Endodermal cell (in vitro differentiated cells): ENCODE measurements around the gene PRPSAP2. TPM values are rescaled to one million over a fixed set of nuclear protein-coding genes. Genes with fewer than 3 reads are reported as not detected.

ENCODE experiments used
- DNase-seq: peaks from one replicate; pipeline ENCODE4 v3.0.0-alpha.2; 2017
- H3K27ac ChIP-seq: 2 replicates; pipeline ENCODE4 v1.5.1; 2013; ENCODE audit warnings: mild to moderate bottlenecking, low read depth, low read length, moderate library complexity
- H3K27me3 ChIP-seq: 2 replicates; pipeline ENCODE4 v1.6.1; 2013; ENCODE audit warnings: mild to moderate bottlenecking, low read length, moderate library complexity; ENCODE audit not compliant: insufficient read depth, control insufficient read depth, poor library complexity, severe bottlenecking
- H3K36me3 ChIP-seq: 2 replicates; pipeline ENCODE4 v1.7.0; 2013; ENCODE audit warnings: mild to moderate bottlenecking, low read length, moderate library complexity; ENCODE audit not compliant: control insufficient read depth, insufficient read depth
- H3K4me1 ChIP-seq: one replicate; pipeline ENCODE4 v1.7.0; 2013; ENCODE audit warnings: low read length; ENCODE audit not compliant: control insufficient read depth, insufficient read depth
- H3K4me3 ChIP-seq: 2 replicates; pipeline ENCODE4 v1.5.1; 2013; ENCODE audit warnings: mild to moderate bottlenecking, low read length, moderate library complexity
- H3K9ac ChIP-seq: 2 replicates; pipeline ENCODE4 v1.6.1; 2013; ENCODE audit warnings: mild to moderate bottlenecking, low read length, moderate library complexity; ENCODE audit not compliant: poor library complexity, severe bottlenecking; ENCODE audit errors: extremely low read depth
- H3K9me3 ChIP-seq: 2 replicates; pipeline ENCODE4 v1.6.1; 2013; ENCODE audit warnings: mild to moderate bottlenecking, low read length, moderate library complexity; ENCODE audit not compliant: control insufficient read depth
- H3K27ac Mint-ChIP-seq: 2 replicates; pipeline ENCODE4 v1.8.0; 2020; ENCODE audit warnings: mixed read lengths
- H3K27me3 Mint-ChIP-seq: 2 replicates; pipeline ENCODE4 v1.8.0; 2021; ENCODE audit warnings: mild to moderate bottlenecking, mixed read lengths; ENCODE audit not compliant: insufficient read depth
- H3K36me3 Mint-ChIP-seq: 2 replicates; pipeline ENCODE4 v1.8.0; 2020; ENCODE audit warnings: low read depth, mixed read lengths
- H3K4me1 Mint-ChIP-seq: 2 replicates; pipeline ENCODE4 v1.8.0; 2020; ENCODE audit warnings: mixed read lengths
- H3K4me3 Mint-ChIP-seq: 2 replicates; pipeline ENCODE4 v1.8.0; 2020; ENCODE audit warnings: mild to moderate bottlenecking, moderate library complexity, mixed read lengths
- H3K9me3 Mint-ChIP-seq: 2 replicates; pipeline ENCODE4 v1.8.0; 2020; ENCODE audit warnings: mild to moderate bottlenecking, mixed read lengths
- CTCF ChIP-seq: fragments of 200-600 bp; sonication (generic); conservative IDR thresholded peaks from 2 replicates; pipeline ENCODE4 v1.5.0; 2021; ENCODE audit warnings: antibody characterized with exemption, mild to moderate bottlenecking
- WGBS, 2 experiments: methylation state at CpG; one replicate each; pipeline versions ENCODE4 v1.1.5 to v1.1.7; 2013; ENCODE audit warnings: missing lambda C conversion rate in 2 of 2, mixed read lengths in 1 of 2; ENCODE audit not compliant: insufficient coverage in 1 of 2, insufficient read length in 1 of 2; 5-methylcytosine and 5-hydroxymethylcytosine counted together
- total RNA-seq, 2 donors: library from RNA; stranded (reverse); fragmentation: NEBNext Ultra II Directional in 1 of 2; extraction: Animal tissue kit (Norgen Biotek cat#: 25700) in 1 of 2; gene quantifications; 2 replicates in 1 of 2; 3 replicates in 1 of 2; pipeline ENCODE4 v1.2.1, GENCODE V29; 2021

The PRPSAP2 gene
- total RNA-seq, 2 donors from 2014 or later, result 51.3 to 57.6 TPM

GRCh38 chr17:18947866-18948265 is 89.9 kb downstream of the PRPSAP2 start:
- Mint-ChIP-seq H3K27ac (no peak overlapping the region), H3K9me3 (no peaks in the 10 kb centered on the region), H3K4me1 (peaks cover 9% of the 10 kb centered on the region), H3K36me3 (no peaks in the 10 kb centered on the region), H3K27me3 (no peaks in the 10 kb centered on the region), H3K4me3 (no peak overlapping the region)
- Histone ChIP-seq H3K9me3 (no peaks in the 10 kb centered on the region), H3K36me3 (no peaks in the 10 kb centered on the region), H3K4me3 (no peak overlapping the region), H3K27me3 (no peaks in the 10 kb centered on the region), H3K9ac (no peak overlapping the region), H3K4me1 (no peaks in the 10 kb centered on the region), H3K27ac (no peak overlapping the region)
- no peak for DNase-seq
- WGBS, 2 experiments, result 86 to 100% methylated on average over 1 to 6 of the region's 6 CpGs
- TF ChIP-seq CTCF, result no peak

GRCh38 chr17:18948476-18949006 is 90.6 kb downstream of the PRPSAP2 start:
- Mint-ChIP-seq H3K9me3 (no peaks in the 10 kb centered on the region), H3K4me1 (peaks cover 9% of the 10 kb centered on the region), H3K36me3 (no peaks in the 10 kb centered on the region), H3K4me3 (no peak overlapping the region), H3K27me3 (no peaks in the 10 kb centered on the region), H3K27ac (no peak overlapping the region)
- H3K27ac ChIP-seq, result no peak overlapping the region
- H3K4me1 ChIP-seq, result no peaks in the 10 kb centered on the region
- no peak overlapping the region for H3K4me3 ChIP-seq
- no peaks in the 10 kb centered on the region for H3K36me3 ChIP-seq
- DNase-seq, result no peak
- H3K27me3 ChIP-seq, result no peaks in the 10 kb centered on the region
- no peaks in the 10 kb centered on the region for H3K9me3 ChIP-seq
- no peak overlapping the region for H3K9ac ChIP-seq
- 93 to 98% methylated on average over 6 to 8 of the region's 8 CpGs for WGBS, 2 experiments
- TF ChIP-seq CTCF, result no peak

GRCh38 chr17:18949566-18949965 is 91.6 kb downstream of the PRPSAP2 start:
- H3K36me3 ChIP-seq, result no peaks in the 10 kb centered on the region
- Mint-ChIP-seq H3K4me3 (no peak overlapping the region), H3K9me3 (no peaks in the 10 kb centered on the region), H3K4me1 (peaks cover 9% of the 10 kb centered on the region), H3K27me3 (no peaks in the 10 kb centered on the region), H3K36me3 (no peaks in the 10 kb centered on the region), H3K27ac (no peak overlapping the region)
- no peak for TF ChIP-seq CTCF
- H3K9ac ChIP-seq, result no peak overlapping the region
- no peaks in the 10 kb centered on the region for H3K4me1 ChIP-seq
- H3K9me3 ChIP-seq, result no peaks in the 10 kb centered on the region
- no peak overlapping the region for H3K4me3 ChIP-seq
- WGBS, 2 experiments, result 92 to 100% methylated on average over 5 to 6 of the region's 6 CpGs
- no peaks in the 10 kb centered on the region for H3K27me3 ChIP-seq
- DNase-seq, result no peak
- H3K27ac ChIP-seq, result no peak overlapping the region
